ENCODE results near the gene XRCC5. TPM values are rescaled to one million over a fixed set of nuclear protein-coding genes. Genes with fewer than 3 reads are reported as not detected.

Gene XRCC5
- total RNA-seq, 1 experiment from 2014 or later, result 424 TPM

GRCh38 chr2:216205486-216205885 is 96.3 kb downstream of the XRCC5 start:
- Histone ChIP-seq H2AFZ (ENCODE audit: low read depth, low read length, poor library complexity, severe bottlenecking) (no peak overlapping the region), H3K4me1 (ENCODE audit: control insufficient read depth in 1 of 2, insufficient read depth in 2 of 2, low read length in 2 of 2) (no peaks in the 10 kb centered on the region), H3K9me3 (ENCODE audit: control insufficient read depth in 1 of 2, insufficient read depth in 1 of 2, low read depth in 1 of 2, low read length in 2 of 2) (no peaks in the 10 kb centered on the region), H3K9me2 (ENCODE audit: insufficient read depth) (no peaks in the 10 kb centered on the region), H3K79me2 (ENCODE audit: insufficient read depth, low read length) (peaks cover 23% of the 10 kb centered on the region; the same call in 1 of the 2 replicates), H3K4me2 (ENCODE audit: low read length) (no peak overlapping the region), H4K20me1 (ENCODE audit: insufficient read depth) (peaks cover 7% of the 10 kb centered on the region; the same call in 1 of the 2 replicates), H3K27me3 (ENCODE audit: insufficient read depth, low read length) (no peaks in the 10 kb centered on the region), H3K9ac (ENCODE audit: low read length) (no peak overlapping the region), H3K4me3 (replicated peaks in 1 of 2; ENCODE audit: low read depth in 1 of 2, low read length in 2 of 2) (no peak overlapping the region), H3K36me3 (ENCODE audit: control insufficient read depth in 1 of 2, insufficient read depth in 2 of 2, low read length in 2 of 2) (peaks cover 58 to 75% of the 10 kb centered on the region in 2 experiments), H3K27ac (ENCODE audit: low read depth, low read length) (no peak overlapping the region)
- DNase-seq (ENCODE audit: low read depth, low spot score) (no peak), ATAC-seq (no peak)
- RAD21 ChIA-PET (ENCODE audit: low non-redundant PET in 1 of 2, low total read pairs in 2 of 2, uncharacterized antibody in 2 of 2, unreplicated experiment in 2 of 2), result no interaction called here
- BruUV-seq (replicated peaks), result TSS peak; percentile 16
- CTCF ChIA-PET, result no interaction called here
- POLR2A ChIA-PET, result no interaction called here
- intact Hi-C loops (cut with micrococcal nuclease), result no loop called here
- TF ChIP-seq POLR2AphosphoS5 (IDR thresholded peaks at IDR 0.05; ENCODE audit: low read depth, low read length) (no peak), ZBTB33 (IDR thresholded peaks at IDR 0.05; ENCODE audit: extremely low read depth, insufficient replicate concordance, low read length) (no peak), MAX (IDR thresholded peaks at IDR 0.05) (no peak), EGR1 (IDR thresholded peaks at IDR 0.05; ENCODE audit: low read depth) (no peak), SRF (IDR thresholded peaks at IDR 0.05; ENCODE audit: low read depth) (no peak), ZNF274 (IDR thresholded peaks at IDR 0.05; ENCODE audit: low read depth, low read length) (no peak), CEBPB (IDR thresholded peaks at IDR 0.05; ENCODE audit: low read depth) (no peak)

Measured in HCT116 (cell line).